SH-SY5Y (cell line): Measurements from ENCODE around the gene PXDC1.

Experiments used
- GATA2 ChIP-seq: IDR thresholded peaks from 2 replicates; pipeline ENCODE4 v1.6.1; 2011; ENCODE audit warnings: mild to moderate bottlenecking, low read depth, low read length
- GATA3 ChIP-seq: IDR thresholded peaks from 2 replicates; pipeline ENCODE4 v1.6.1; 2011; ENCODE audit warnings: low read depth, mild to moderate bottlenecking, low read length, moderate library complexity

DNA sequence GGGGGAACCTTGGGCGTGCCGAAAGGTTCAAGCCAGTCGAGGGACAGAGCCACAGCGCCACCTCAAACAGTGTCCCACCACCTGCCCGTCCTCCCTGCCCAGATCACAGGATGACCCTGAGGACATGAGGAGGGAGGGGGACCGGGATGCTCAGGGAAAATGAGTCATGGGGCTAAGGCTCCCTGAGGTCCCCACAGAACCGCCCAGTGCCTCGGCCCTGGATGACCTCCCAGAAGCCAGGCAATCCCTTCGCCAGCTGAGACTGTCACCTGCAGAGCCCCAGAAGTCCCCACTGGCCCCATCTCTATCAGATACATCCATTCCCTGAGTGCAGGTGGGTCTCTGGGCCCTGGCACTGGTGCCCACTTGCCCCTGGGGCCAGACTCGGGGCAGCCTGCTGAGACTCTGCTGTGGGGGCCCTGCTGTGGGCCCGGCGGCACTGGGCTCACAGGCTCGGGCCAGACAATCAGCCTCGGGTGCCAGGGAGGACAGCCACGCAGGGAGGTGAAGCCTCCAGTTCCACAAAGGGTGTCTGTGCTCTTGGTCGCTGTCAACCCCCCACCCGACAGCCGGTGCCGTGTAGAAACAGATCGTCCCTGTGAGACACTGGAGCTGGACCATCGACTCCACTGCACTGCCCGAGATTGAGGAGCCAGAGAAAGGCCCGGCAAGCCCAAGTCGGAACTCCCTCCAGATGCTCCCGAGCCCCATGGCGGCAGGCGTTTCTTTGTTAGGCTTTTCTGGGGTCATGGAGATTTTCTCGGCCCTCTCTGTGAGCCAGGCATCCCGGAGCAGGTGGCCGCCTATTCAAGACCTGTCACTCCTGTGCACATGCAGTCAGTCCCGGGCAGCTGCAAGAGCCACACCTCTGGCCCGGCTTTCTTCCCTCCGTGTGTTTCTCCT lies 26.1 kb downstream of the PXDC1 start:
- TF ChIP-seq GATA2 (no peak), GATA3 (no peak)
